Middle frontal gyrus (tissue), 1 donor: ENCODE data around the gene VMO1.

Experiments
- DNase-seq: peaks from one replicate; pipeline ENCODE4 v3.0.0-alpha.2; 2015; ENCODE audit warnings: low spot score; ENCODE audit errors: extremely low spot score

VMO1 gene

GRCh38 chr17:4764595-4764994, 21.6 kb downstream of the VMO1 start:
- no peak for DNase-seq

- no peak for DNase-seq
Observed at GRCh38 chr17:4759776-4760236, 26.4 kb downstream of the VMO1 start.

- no peak for DNase-seq
Observed at GRCh38 chr17:4753392-4753791, 32.8 kb downstream of the VMO1 start.

GRCh38 chr17:4751932-4752331, 34.2 kb downstream of the VMO1 start:
- no peak for DNase-seq

GRCh38 chr17:4750606-4751005, 35.6 kb downstream of the VMO1 start:
- no peak for DNase-seq

- no peak for DNase-seq
Observed at GRCh38 chr17:4748686-4749085, 37.5 kb downstream of the VMO1 start.

GRCh38 chr17:4747847-4748246, 38.3 kb downstream of the VMO1 start:
- no peak for DNase-seq

GRCh38 chr17:4744999-4745969, 40.9 kb downstream of the VMO1 start:
- no peak for DNase-seq

GRCh38 chr17:4743898-4744297, 42.3 kb downstream of the VMO1 start:
- DNase-seq = no peak

- DNase-seq = no peak
Observed at GRCh38 chr17:4743216-4743615, 42.9 kb downstream of the VMO1 start.

GRCh38 chr17:4742629-4743028, 43.5 kb downstream of the VMO1 start:
- DNase-seq = no peak

GRCh38 chr17:4742133-4742532, 44.0 kb downstream of the VMO1 start:
- no peak for DNase-seq

GRCh38 chr17:4741544-4741943, 44.6 kb downstream of the VMO1 start:
- no peak for DNase-seq

- DNase-seq = no peak
Observed at GRCh38 chr17:4740584-4740983, 45.6 kb downstream of the VMO1 start.

GRCh38 chr17:4740025-4740351, 46.2 kb downstream of the VMO1 start:
- DNase-seq = no peak

GRCh38 chr17:4739122-4740024, 46.8 kb downstream of the VMO1 start, which contains the start of the genes CXCL16 and ZMYND15:
Gene CXCL16 (minus strand): TSS chr17:4739928. CDS start chr17:4739339, 589 bp downstream.
Gene ZMYND15 (plus strand): TSS chr17:4739833. CDS start chr17:4740549, 716 bp downstream.
- DNase-seq = no peak

- no peak for DNase-seq
Observed at GRCh38 chr17:4738136-4739121, 47.7 kb downstream of the VMO1 start.

GRCh38 chr17:4735876-4736651, 50.1 kb downstream of the VMO1 start:
- DNase-seq = no peak
